ENCODE measurements around the gene G6PC2.

Gene G6PC2

DNA sequence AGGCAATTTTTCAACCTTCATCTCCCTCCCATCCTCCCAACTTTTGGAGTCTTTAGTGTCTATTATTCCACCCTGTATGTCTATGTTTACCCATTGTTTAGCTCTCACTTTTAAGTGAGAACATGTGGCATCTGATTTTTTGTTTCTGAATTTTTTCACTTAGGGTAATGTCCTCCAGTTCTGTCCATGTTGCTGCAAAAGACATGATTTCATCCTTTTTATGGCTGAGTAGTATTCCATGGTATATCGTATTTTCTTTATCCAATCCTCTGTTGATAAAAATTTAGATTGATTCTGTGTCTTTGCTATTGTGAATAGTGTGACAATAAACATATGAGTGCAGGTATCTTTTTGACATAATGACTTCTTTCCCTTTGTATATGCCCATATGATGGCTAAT lies 48.2 kb downstream of the G6PC2 start:
- DNase-seq = no peak

DNA sequence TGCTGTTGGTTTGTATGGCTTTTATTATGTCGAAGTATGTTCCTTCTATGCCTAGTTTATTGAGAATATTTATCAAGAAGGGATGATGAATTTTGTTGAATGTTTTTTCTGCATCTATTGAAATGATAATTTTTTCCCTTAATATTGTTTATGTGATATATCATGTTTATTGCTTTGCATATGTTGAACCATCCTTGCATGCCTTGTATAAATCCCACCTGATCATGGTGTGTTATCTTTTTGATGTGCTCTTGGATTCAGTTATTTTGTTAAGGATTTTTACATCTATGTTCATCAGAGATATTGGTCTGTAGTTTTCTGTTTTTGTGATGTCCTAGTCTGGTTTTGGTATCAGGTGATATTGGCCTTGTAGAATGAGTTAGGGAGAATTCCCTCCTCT lies 50.8 kb downstream of the G6PC2 start:
- DNase-seq = no peak

DNA sequence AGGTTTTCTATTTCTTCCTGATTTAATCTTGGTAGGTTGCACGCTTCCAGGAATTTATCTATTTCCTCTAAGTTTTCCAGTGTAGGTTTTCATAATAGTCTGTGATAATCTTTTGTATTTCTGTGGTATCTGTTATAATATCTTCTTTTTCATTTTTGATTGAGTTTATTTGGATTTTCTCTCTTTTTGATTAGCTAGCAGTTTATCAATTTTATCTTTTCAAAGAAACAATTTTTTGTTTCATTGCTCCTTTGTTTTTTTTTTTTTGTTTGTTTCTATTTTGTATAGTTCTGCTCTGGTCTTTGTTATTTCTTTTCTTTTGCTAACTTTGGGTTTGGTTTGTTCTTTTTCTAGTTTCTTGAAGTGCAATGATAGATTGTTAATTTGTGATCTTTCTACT lies 51.3 kb downstream of the G6PC2 start:
- no peak for DNase-seq

DNA sequence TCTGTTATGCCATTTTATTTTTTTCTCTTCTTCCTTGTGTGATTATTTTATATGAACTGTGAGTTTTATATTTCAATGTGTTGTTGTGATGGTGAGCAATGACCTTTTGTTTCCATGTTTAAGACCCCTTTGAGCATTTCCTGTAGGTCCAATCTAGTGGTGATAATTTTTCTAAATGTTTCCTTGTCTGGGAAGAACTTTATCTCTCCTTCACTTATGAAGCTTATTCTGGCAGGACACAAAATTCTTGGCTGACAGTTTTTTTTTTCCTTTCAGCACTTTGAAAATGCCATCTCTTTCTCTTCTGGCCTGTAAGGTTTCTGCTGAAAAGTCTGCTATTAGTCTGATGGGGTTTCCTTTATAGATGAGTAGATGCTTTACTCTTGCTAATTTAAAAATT lies 53.2 kb downstream of the G6PC2 start:
- DNase-seq = no peak

DNA sequence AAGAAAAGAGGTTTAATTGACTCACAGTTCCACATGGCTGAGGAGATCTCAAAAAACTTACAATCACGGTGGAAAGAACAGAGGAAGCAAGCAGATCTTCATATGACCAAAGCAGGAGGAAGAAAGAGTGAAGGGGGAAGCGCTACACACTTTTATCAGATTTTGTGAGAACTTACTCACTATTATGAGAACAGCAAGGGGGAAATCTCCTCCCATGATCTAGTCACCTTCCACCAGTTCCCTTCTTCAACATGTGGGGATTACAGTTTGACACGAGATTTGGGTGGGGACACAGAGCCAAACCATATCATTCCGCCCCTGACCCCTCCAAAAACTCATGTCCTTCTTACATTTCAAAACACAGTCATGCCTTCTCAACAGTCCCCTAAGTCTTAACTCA lies 54.2 kb downstream of the G6PC2 start:
- DNase-seq = no peak

- no peak for DNase-seq
Measured at GRCh38 chr2:168956392-168956791, 55.3 kb downstream of the G6PC2 start.

All from activated CD8-positive, alpha-beta memory T cell treated with anti-CD3 and anti-CD28 coated beads, Interleukin-2, amount 50 U/mL, for 4 hours (primary cell).